Left hindlimb (tissue), 1 donor: ENCODE data around the gene CEP68.

Source experiments
- DNase-seq: peaks from one replicate; pipeline ENCODE4 v3.0.0-alpha.2; 2018

The CEP68 gene

GRCh38 chr2:65059071-65059470, 2.9 kb downstream of the CEP68 start:
- no peak for DNase-seq

- no peak for DNase-seq
Observed at GRCh38 chr2:65061146-65061909, 5.1 kb downstream of the CEP68 start.

- no peak for DNase-seq
Observed at GRCh38 chr2:65061910-65062339, 5.7 kb downstream of the CEP68 start.

GRCh38 chr2:65062843-65063825, 6.9 kb downstream of the CEP68 start:
- peak; percentile 19 for DNase-seq

GRCh38 chr2:65064728-65065552, 8.7 kb downstream of the CEP68 start:
- DNase-seq, result peak; percentile 58

GRCh38 chr2:65067806-65068553, 11.8 kb downstream of the CEP68 start:
- DNase-seq, result no peak

- DNase-seq, result no peak
Observed at GRCh38 chr2:65069439-65069824, 13.2 kb downstream of the CEP68 start.

GRCh38 chr2:65070172-65070830, 14.1 kb downstream of the CEP68 start:
- DNase-seq, result no peak

- DNase-seq, result no peak
Observed at GRCh38 chr2:65070856-65071255, 14.6 kb downstream of the CEP68 start.

GRCh38 chr2:65071499-65072180, 15.4 kb downstream of the CEP68 start:
- no peak for DNase-seq

- no peak for DNase-seq
Observed at GRCh38 chr2:65072181-65072970, 16.2 kb downstream of the CEP68 start.

GRCh38 chr2:65073879-65074565, 17.8 kb downstream of the CEP68 start:
- no peak for DNase-seq

GRCh38 chr2:65075176-65075575, 19.0 kb downstream of the CEP68 start:
- DNase-seq, result no peak

- no peak for DNase-seq
Observed at GRCh38 chr2:65075605-65076344, 19.6 kb downstream of the CEP68 start.

- DNase-seq, result no peak
Observed at GRCh38 chr2:65076345-65076710, 20.1 kb downstream of the CEP68 start.

- no peak for DNase-seq
Observed at GRCh38 chr2:65077898-65078297, 21.7 kb downstream of the CEP68 start.

GRCh38 chr2:65079017-65079416, 22.8 kb downstream of the CEP68 start:
- DNase-seq, result no peak

- no peak for DNase-seq
Observed at GRCh38 chr2:65081232-65081685, 25.0 kb downstream of the CEP68 start.

GRCh38 chr2:65085148-65085547, 28.9 kb downstream of the CEP68 start:
- DNase-seq, result no peak
